Transverse colon (tissue), 3 donors: ENCODE data around the gene SYT17.

Experiments used
- EP300 ChIP-seq: sonication (generic); formaldehyde crosslinking; IDR thresholded peaks from one replicate; pipeline ENCODE4 v1.6.1; 2017; ENCODE audit warnings: antibody characterized with exemption, low read depth
- POLR2A ChIP-seq: fragments of 450-650 bp; IDR thresholded peaks from one replicate; pipeline ENCODE4 v1.6.1; 2016; ENCODE audit warnings: antibody characterized with exemption, mild to moderate bottlenecking, moderate library complexity
- TF ChIP-seq, protein P1 (sequence below), 5 experiments: fragments of 200-600 bp in 3 of 5; fragments of 450-650 bp in 2 of 5; sonication (generic) in 3 of 5; IDR thresholded peaks; 1 replicate in 2 of 5; 2 replicates in 3 of 5; pipeline ENCODE4 v1.5.1; 2016 to 2017; ENCODE audit warnings: antibody characterized with exemption in 5 of 5, inconsistent platforms in 3 of 5, mild to moderate bottlenecking in 2 of 5, moderate library complexity in 1 of 5

DNA sequence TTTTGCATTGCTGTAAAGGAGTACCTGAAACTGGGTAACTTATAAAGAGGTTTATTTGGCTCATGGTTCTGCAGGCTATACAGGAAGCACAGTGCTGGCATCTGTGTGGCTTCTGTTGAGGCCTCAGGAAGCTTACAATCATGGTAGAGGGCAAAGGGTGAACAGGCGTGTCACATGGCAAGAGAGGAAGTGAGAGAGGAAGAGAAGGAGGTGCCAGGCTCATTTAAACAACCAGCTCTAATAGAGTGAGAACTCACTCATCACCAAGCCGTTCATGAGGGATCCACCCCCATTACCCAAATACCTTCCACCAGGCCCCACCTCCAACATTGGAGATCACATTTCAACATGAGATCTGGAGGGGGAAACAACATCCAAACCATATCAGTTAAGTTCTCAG lies 101.1 kb downstream of the SYT17 start:
- TF ChIP-seq, protein P1, sequence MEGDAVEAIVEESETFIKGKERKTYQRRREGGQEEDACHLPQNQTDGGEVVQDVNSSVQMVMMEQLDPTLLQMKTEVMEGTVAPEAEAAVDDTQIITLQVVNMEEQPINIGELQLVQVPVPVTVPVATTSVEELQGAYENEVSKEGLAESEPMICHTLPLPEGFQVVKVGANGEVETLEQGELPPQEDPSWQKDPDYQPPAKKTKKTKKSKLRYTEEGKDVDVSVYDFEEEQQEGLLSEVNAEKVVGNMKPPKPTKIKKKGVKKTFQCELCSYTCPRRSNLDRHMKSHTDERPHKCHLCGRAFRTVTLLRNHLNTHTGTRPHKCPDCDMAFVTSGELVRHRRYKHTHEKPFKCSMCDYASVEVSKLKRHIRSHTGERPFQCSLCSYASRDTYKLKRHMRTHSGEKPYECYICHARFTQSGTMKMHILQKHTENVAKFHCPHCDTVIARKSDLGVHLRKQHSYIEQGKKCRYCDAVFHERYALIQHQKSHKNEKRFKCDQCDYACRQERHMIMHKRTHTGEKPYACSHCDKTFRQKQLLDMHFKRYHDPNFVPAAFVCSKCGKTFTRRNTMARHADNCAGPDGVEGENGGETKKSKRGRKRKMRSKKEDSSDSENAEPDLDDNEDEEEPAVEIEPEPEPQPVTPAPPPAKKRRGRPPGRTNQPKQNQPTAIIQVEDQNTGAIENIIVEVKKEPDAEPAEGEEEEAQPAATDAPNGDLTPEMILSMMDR (IDR thresholded peaks at IDR 0.05), result no peak
- TF ChIP-seq POLR2A, result no peak
- TF ChIP-seq EP300, result no peak
